ENCODE data around the gene XRCC1. TPM values are rescaled to one million over a fixed set of nuclear protein-coding genes. Genes with fewer than 3 reads are reported as not detected.

The XRCC1 gene
- polyA plus RNA-seq, 1 donor from 2014 or later = 18.6 TPM

GRCh38 chr19:43560687-43561086 is 14.6 kb downstream of the XRCC1 start:
- Histone ChIP-seq H3K9me2 (ENCODE audit: insufficient read depth, low read length) (no peaks in the 10 kb centered on the region), H3F3A (ENCODE audit: insufficient read depth, low read length, poor library complexity, severe bottlenecking) (no peaks in the 10 kb centered on the region), H3K79me2 (replicated peaks; ENCODE audit: insufficient read depth, low read length) (no peaks in the 10 kb centered on the region), H3K27me3 (ENCODE audit: insufficient read depth, low read depth, low read length) (no peaks in the 10 kb centered on the region), H3K4me3 (ENCODE audit: low read length) (no peak overlapping the region), H3K27ac (ENCODE audit: low read length) (no peak overlapping the region), H3K9ac (ENCODE audit: low read length) (no peak overlapping the region), H3K36me3 (ENCODE audit: insufficient read depth, low read length) (no peaks in the 10 kb centered on the region), H3K4me2 (ENCODE audit: low read length) (no peak overlapping the region), H3K9me3 (ENCODE audit: low read length) (no peaks in the 10 kb centered on the region), H2AFZ (ENCODE audit: low read depth, low read length) (no peak overlapping the region), H4K20me1 (ENCODE audit: insufficient read depth) (no peaks in the 10 kb centered on the region)
- TF ChIP-seq RAD21 (conservative IDR thresholded peaks at IDR 0.05) (no peak), EZH2 (IDR thresholded peaks at IDR 0.05; ENCODE audit: borderline replicate concordance, insufficient read depth, low read length, poor library complexity, severe bottlenecking) (no peak), CTCF (IDR thresholded peaks at IDR 0.05; ENCODE audit: poor library complexity, severe bottlenecking) (no peak)

- H2AFZ ChIP-seq (ENCODE audit: low read depth, low read length) = no peak overlapping the region
- peak overlapping the region; percentile 22 for H3K27ac ChIP-seq (ENCODE audit: low read length)
- no peaks in the 10 kb centered on the region for H3K27me3 ChIP-seq (ENCODE audit: insufficient read depth, low read depth, low read length)
- no peak overlapping the region for H3K4me3 ChIP-seq (ENCODE audit: low read length)
- peak overlapping the region; percentile 17 for H3K9ac ChIP-seq (ENCODE audit: low read length)
- TF ChIP-seq REST (IDR thresholded peaks at IDR 0.05; ENCODE audit: borderline replicate concordance) (no peak), RAD21 (conservative IDR thresholded peaks at IDR 0.05) (peak; percentile 67), MXI1 (conservative IDR thresholded peaks at IDR 0.05; ENCODE audit: poor library complexity, severe bottlenecking) (no peak), EP300 (conservative IDR thresholded peaks at IDR 0.05; ENCODE audit: poor library complexity, severe bottlenecking) (no peak), EZH2 (IDR thresholded peaks at IDR 0.05; ENCODE audit: borderline replicate concordance, insufficient read depth, low read length, poor library complexity, severe bottlenecking) (no peak), SMC3 (conservative IDR thresholded peaks at IDR 0.05; ENCODE audit: poor library complexity) (peak; percentile 66), TAF1 (IDR thresholded peaks at IDR 0.05; ENCODE audit: low read depth) (no peak), POLR2AphosphoS5 (IDR thresholded peaks at IDR 0.05) (no peak), CTCF (IDR thresholded peaks at IDR 0.05; ENCODE audit: poor library complexity, severe bottlenecking) (peak; percentile 77)
- H3K9me3 ChIP-seq (ENCODE audit: low read length) = no peaks in the 10 kb centered on the region
- H3K79me2 ChIP-seq (replicated peaks; ENCODE audit: insufficient read depth, low read length) = no peaks in the 10 kb centered on the region
- no peaks in the 10 kb centered on the region for H3K9me2 ChIP-seq (ENCODE audit: insufficient read depth, low read length)
- no peak overlapping the region for H3K4me2 ChIP-seq (ENCODE audit: low read length)
- no peaks in the 10 kb centered on the region for H3K36me3 ChIP-seq (ENCODE audit: insufficient read depth, low read length)
- no peaks in the 10 kb centered on the region for H3F3A ChIP-seq (ENCODE audit: insufficient read depth, low read length, poor library complexity, severe bottlenecking)
- H4K20me1 ChIP-seq (ENCODE audit: insufficient read depth) = no peaks in the 10 kb centered on the region
These were observed 20.0 kb downstream of the XRCC1 start for GRCh38 chr19:43555185-43555770.

Measured in neural cell (in vitro differentiated cells).